SU-DHL-6 (cell line): Measurements from ENCODE around the gene SUSD3.

Experiments used
- EZH2phosphoT487 ChIP-seq: fragments of 200-600 bp; sonication (generic), shearing (Covaris generic); conservative IDR thresholded peaks from 2 replicates; pipeline ENCODE4 v1.6.1; 2018; ENCODE audit warnings: mild to moderate bottlenecking, antibody characterized with exemption, low read length, moderate library complexity, mixed read lengths
- TF ChIP-seq, protein P1 (sequence below): fragments of 200-600 bp; sonication (generic); IDR thresholded peaks from one replicate; pipeline ENCODE4 v1.5.1; 2017; ENCODE audit warnings: antibody characterized with exemption, mild to moderate bottlenecking, low read length, moderate library complexity; ENCODE audit not compliant: insufficient read depth, poor library complexity, severe bottlenecking

DNA sequence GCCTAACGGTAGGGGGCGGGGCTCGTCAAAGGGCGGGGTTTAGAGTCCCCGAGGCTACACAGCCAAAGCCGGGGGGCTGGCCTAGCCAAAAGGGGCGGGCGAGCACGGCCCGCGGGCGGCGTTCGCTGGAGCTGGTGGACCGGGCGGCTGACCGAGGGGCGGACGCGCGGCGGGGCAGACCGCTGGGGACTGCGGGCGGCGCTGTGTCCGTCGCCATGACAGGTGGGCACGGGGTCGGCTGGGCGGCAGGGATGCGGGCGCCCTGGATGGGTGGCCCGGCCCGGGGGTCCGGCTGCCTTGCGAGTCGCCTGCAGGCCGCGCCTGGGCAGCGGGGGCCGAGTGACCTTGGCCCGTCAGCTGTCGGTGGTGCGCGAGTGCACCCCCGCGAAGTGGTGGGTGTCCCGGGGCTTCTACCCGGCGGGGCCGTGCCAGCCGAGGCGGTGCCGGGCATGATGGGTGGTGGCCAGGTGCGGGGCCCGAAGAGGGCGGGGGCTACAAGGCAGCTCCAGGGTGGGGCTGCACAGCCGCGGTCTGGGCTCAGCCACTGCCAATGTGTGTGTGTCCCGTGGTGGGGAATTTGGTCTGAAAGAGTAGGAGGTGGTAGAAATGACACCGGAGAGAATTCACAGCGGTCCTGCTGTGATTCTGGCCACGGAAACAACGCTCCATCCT lies 37.8 kb downstream of the SUSD3 start, which contains the start of gene CARD19:
- TF ChIP-seq, protein P1, sequence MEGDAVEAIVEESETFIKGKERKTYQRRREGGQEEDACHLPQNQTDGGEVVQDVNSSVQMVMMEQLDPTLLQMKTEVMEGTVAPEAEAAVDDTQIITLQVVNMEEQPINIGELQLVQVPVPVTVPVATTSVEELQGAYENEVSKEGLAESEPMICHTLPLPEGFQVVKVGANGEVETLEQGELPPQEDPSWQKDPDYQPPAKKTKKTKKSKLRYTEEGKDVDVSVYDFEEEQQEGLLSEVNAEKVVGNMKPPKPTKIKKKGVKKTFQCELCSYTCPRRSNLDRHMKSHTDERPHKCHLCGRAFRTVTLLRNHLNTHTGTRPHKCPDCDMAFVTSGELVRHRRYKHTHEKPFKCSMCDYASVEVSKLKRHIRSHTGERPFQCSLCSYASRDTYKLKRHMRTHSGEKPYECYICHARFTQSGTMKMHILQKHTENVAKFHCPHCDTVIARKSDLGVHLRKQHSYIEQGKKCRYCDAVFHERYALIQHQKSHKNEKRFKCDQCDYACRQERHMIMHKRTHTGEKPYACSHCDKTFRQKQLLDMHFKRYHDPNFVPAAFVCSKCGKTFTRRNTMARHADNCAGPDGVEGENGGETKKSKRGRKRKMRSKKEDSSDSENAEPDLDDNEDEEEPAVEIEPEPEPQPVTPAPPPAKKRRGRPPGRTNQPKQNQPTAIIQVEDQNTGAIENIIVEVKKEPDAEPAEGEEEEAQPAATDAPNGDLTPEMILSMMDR: no peak
- no peak for TF ChIP-seq EZH2phosphoT487
